NCI-H128 (cell line): ENCODE results near the gene ZNF532.
"Not testable (repeated sequence)": the region's sequence is repeated elsewhere in the genome, so short reads cannot be mapped to it uniquely, and the experiment has no call there.

Experiments used
- DNase-seq: peaks from one replicate; lab custom pipeline; 2025; ENCODE audit not compliant: unreplicated experiment; lab: John Stamatoyannopoulos, UW

The ZNF532 gene

GRCh38 chr18:58998401-58999203 is 133.9 kb downstream of the ZNF532 start:
- DNase-seq, result no peak

- no peak for DNase-seq
Observed at GRCh38 chr18:59001166-59001565, 136.5 kb downstream of the ZNF532 start.

GRCh38 chr18:59001721-59002120 is 137.0 kb downstream of the ZNF532 start:
- no peak for DNase-seq

GRCh38 chr18:59002974-59003594 is 138.4 kb downstream of the ZNF532 start:
- no peak for DNase-seq

GRCh38 chr18:59005262-59005661 is 140.6 kb downstream of the ZNF532 start:
- DNase-seq, result no peak

- DNase-seq, result no peak
Observed at GRCh38 chr18:59006461-59007067, 141.9 kb downstream of the ZNF532 start.

GRCh38 chr18:59008302-59008974 is 143.8 kb downstream of the ZNF532 start:
- no peak for DNase-seq

GRCh38 chr18:59009846-59010245 is 145.2 kb downstream of the ZNF532 start:
- no peak for DNase-seq

- DNase-seq, result no peak
Observed at GRCh38 chr18:59011289-59011688, 146.6 kb downstream of the ZNF532 start.

- DNase-seq, result no peak
Observed at GRCh38 chr18:59011786-59012185, 147.1 kb downstream of the ZNF532 start.

GRCh38 chr18:59012815-59013705 is 148.4 kb downstream of the ZNF532 start:
- no peak for DNase-seq

GRCh38 chr18:59013744-59014143 is 149.1 kb downstream of the ZNF532 start:
- no peak for DNase-seq

GRCh38 chr18:59015531-59016152 is 151.0 kb downstream of the ZNF532 start:
- DNase-seq, result no peak

- DNase-seq, result no peak
Observed at GRCh38 chr18:59021500-59021899, 156.8 kb downstream of the ZNF532 start.

- no peak for DNase-seq
Observed at GRCh38 chr18:59022167-59022945, 157.7 kb downstream of the ZNF532 start.

- no peak for DNase-seq
Observed at GRCh38 chr18:59024829-59025228, 160.2 kb downstream of the ZNF532 start.

- DNase-seq, result not testable (repeated sequence)
Observed at GRCh38 chr18:59025532-59025931, 160.9 kb downstream of the ZNF532 start.

GRCh38 chr18:59026364-59026763 is 161.7 kb downstream of the ZNF532 start:
- no peak for DNase-seq

- DNase-seq, result no peak
Observed at GRCh38 chr18:59026831-59027410, 162.2 kb downstream of the ZNF532 start.
